ENCODE measurements around the gene STUB1.

The STUB1 gene

GRCh38 chr16:654034-654433, 26.2 kb upstream of the STUB1 start:
- TF ChIP-seq TAF1 (IDR thresholded peaks at IDR 0.05; ENCODE audit: borderline replicate concordance, insufficient read depth, low read length) (no peak), FOXP2 (optimal IDR thresholded peaks at IDR 0.05; ENCODE audit: borderline replicate concordance, extremely low read depth, extremely low read length, insufficient read depth) (no peak), SIN3A (IDR thresholded peaks at IDR 0.05; ENCODE audit: borderline replicate concordance, insufficient read depth, low read length) (no peak)

DNA sequence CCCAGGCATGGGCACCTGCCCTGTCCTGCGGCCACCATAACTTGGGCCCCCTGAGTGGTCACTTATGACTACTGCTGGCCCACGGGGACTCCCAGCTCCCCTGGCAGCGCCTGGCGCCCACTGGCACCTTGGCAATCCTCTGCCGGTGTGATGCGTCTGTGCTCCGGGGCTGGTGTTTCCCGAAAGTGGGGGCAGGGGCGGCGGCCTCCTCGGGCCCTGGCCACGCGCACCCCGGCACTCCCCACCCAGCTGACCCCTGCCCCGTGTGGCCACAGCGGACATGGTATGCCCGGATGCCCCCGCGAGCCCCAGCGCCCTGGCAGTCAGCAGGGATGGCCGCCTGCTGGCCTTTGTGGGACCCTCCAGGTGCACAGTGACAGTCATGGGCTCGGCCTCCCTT, 22.7 kb upstream of the STUB1 start:
- TF ChIP-seq FOXP2 (optimal IDR thresholded peaks at IDR 0.05; ENCODE audit: borderline replicate concordance, extremely low read depth, extremely low read length, insufficient read depth) (no peak), POLR2AphosphoS5 (IDR thresholded peaks at IDR 0.05; ENCODE audit: low read depth, low read length) (no peak), REST (IDR thresholded peaks at IDR 0.05; ENCODE audit: insufficient read depth in 1 of 2, low read depth in 2 of 2, low read length in 2 of 2) (no peak), TAF1 (IDR thresholded peaks at IDR 0.05; ENCODE audit: borderline replicate concordance, insufficient read depth, low read length) (no peak), SIN3A (IDR thresholded peaks at IDR 0.05; ENCODE audit: borderline replicate concordance, insufficient read depth, low read length) (no peak)

- no peak for TF ChIP-seq SIN3A (IDR thresholded peaks at IDR 0.05; ENCODE audit: borderline replicate concordance, insufficient read depth, low read length)
- no peak for TF ChIP-seq FOXP2 (optimal IDR thresholded peaks at IDR 0.05; ENCODE audit: borderline replicate concordance, extremely low read depth, extremely low read length, insufficient read depth)
- no peak for TF ChIP-seq TAF1 (IDR thresholded peaks at IDR 0.05; ENCODE audit: borderline replicate concordance, insufficient read depth, low read length)
- TF ChIP-seq POLR2AphosphoS5 (IDR thresholded peaks at IDR 0.05; ENCODE audit: low read depth, low read length): no peak
- no peak for TF ChIP-seq REST (IDR thresholded peaks at IDR 0.05; ENCODE audit: insufficient read depth in 1 of 2, low read depth in 2 of 2, low read length in 2 of 2)
These were observed 21.3 kb upstream of the STUB1 start for GRCh38 chr16:658679-659571.

DNA sequence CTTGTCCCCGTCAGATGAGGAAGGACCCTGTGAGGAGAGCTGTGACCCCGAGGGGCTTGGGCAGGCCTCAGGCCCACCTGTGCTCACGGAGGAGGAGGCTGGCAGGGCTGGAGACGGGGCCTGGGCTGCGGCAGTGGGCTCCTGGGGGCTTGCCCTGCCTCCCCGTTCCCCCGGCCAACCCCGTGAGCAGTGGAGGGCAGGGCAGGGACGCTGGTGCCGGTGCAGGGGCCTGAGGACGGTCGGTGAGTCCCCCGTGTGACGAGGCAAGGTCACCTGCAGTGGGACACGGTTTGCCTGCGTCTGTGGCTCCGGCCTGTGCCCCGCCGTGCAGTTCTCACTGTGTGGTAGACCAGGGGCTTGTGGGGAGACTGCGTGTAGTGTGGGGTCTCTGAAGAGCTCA, 20.6 kb upstream of the STUB1 start:
- TF ChIP-seq SIN3A (IDR thresholded peaks at IDR 0.05; ENCODE audit: borderline replicate concordance, insufficient read depth, low read length) (no peak), REST (IDR thresholded peaks at IDR 0.05; ENCODE audit: insufficient read depth in 1 of 2, low read depth in 2 of 2, low read length in 2 of 2) (no peak), TAF1 (IDR thresholded peaks at IDR 0.05; ENCODE audit: borderline replicate concordance, insufficient read depth, low read length) (no peak), FOXP2 (optimal IDR thresholded peaks at IDR 0.05; ENCODE audit: borderline replicate concordance, extremely low read depth, extremely low read length, insufficient read depth) (no peak), POLR2AphosphoS5 (IDR thresholded peaks at IDR 0.05; ENCODE audit: low read depth, low read length) (no peak)

DNA sequence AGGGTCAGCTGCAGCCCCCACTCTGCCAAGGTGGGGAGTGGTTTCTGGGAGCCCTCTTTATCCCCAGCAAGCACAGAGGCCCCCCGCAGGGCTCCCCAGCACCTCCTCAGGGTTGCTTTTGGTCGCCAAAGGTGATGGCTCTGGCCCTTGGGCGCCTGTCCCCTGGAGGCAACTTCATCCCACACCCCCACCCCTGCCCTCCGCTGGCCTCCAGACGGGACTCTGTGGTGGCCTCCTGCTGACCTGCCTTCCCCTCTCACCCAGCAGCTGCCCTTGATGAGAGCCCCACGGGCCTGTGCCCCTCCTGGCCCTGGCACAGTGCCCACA, 20.1 kb upstream of the STUB1 start:
- TF ChIP-seq FOXP2 (optimal IDR thresholded peaks at IDR 0.05; ENCODE audit: borderline replicate concordance, extremely low read depth, extremely low read length, insufficient read depth) (no peak), TAF1 (IDR thresholded peaks at IDR 0.05; ENCODE audit: borderline replicate concordance, insufficient read depth, low read length) (no peak), POLR2AphosphoS5 (IDR thresholded peaks at IDR 0.05; ENCODE audit: low read depth, low read length) (no peak), REST (IDR thresholded peaks at IDR 0.05; ENCODE audit: insufficient read depth in 1 of 2, low read depth in 2 of 2, low read length in 2 of 2) (no peak), SIN3A (IDR thresholded peaks at IDR 0.05; ENCODE audit: borderline replicate concordance, insufficient read depth, low read length) (no peak)
